Osteoblast (primary cell): ENCODE measurements around the gene LTBP1. TPM values are rescaled to one million over a fixed set of nuclear protein-coding genes. Genes with fewer than 3 reads are reported as not detected.
"Not testable (repeated sequence)": the region's sequence is repeated elsewhere in the genome, so short reads cannot be mapped to it uniquely, and the experiment has no call there.

Source experiments
- DNase-seq: peaks from one replicate; pipeline ENCODE4 v3.0.0; 2011; ENCODE audit warnings: low spot score, mixed read lengths; ENCODE audit not compliant: insufficient read length; ENCODE audit errors: missing footprints
- H2AFZ ChIP-seq: 2 replicates; pipeline ENCODE4 v1.6.0; 2011; ENCODE audit warnings: mild to moderate bottlenecking, low read length
- H3K27ac ChIP-seq: 2 replicates; pipeline ENCODE4 v1.5.1; 2011; ENCODE audit warnings: mild to moderate bottlenecking, low read depth, low read length, moderate library complexity
- H3K27me3 ChIP-seq: 2 replicates; pipeline ENCODE4 v1.6.0; 2012; ENCODE audit warnings: mild to moderate bottlenecking, control low read depth, inconsistent platforms, low read length, moderate library complexity; ENCODE audit not compliant: insufficient read depth
- H3K36me3 ChIP-seq: 2 replicates; pipeline ENCODE4 v1.5.1; 2011; ENCODE audit warnings: mild to moderate bottlenecking, low read length, control low read depth, moderate library complexity; ENCODE audit not compliant: insufficient read depth
- H3K4me1 ChIP-seq: 2 replicates; pipeline ENCODE4 v1.5.1; 2011; ENCODE audit warnings: mild to moderate bottlenecking, low read length, control low read depth, moderate library complexity; ENCODE audit not compliant: insufficient read depth
- H3K4me2 ChIP-seq: 2 replicates; pipeline ENCODE4 v1.6.0; 2011; ENCODE audit warnings: mild to moderate bottlenecking, low read length; ENCODE audit not compliant: insufficient read depth
- H3K4me3 ChIP-seq: fragments of 200-600 bp; sonication (generic); 3 replicates; pipeline ENCODE4 v1.5.1; 2012; ENCODE audit warnings: mild to moderate bottlenecking, low read length, inconsistent platforms; ENCODE audit not compliant: insufficient read depth
- H3K79me2 ChIP-seq: 2 replicates; pipeline ENCODE4 v1.6.0; 2012; ENCODE audit warnings: mild to moderate bottlenecking, low read length, control low read depth, inconsistent platforms; ENCODE audit not compliant: insufficient read depth
- H3K9me3 ChIP-seq: 2 replicates; pipeline ENCODE4 v1.5.1; 2011; ENCODE audit warnings: low read depth, low read length, control low read depth
- H4K20me1 ChIP-seq: 2 replicates; pipeline ENCODE4 v1.6.0; 2012; ENCODE audit warnings: mild to moderate bottlenecking, low read length, control low read depth; ENCODE audit not compliant: insufficient read depth
- CTCF ChIP-seq: IDR thresholded peaks from 2 replicates; pipeline ENCODE4 v1.5.1; 2011; ENCODE audit warnings: mild to moderate bottlenecking, low read depth, low read length, moderate library complexity; ENCODE audit errors: extremely low read depth
- total RNA-seq: library from RNA; depleted of rRNA; stranded (reverse); fragments of >200 nt; gene quantifications from 2 replicates; pipeline ENCODE4 v1.2.3, GENCODE V29; 2012

LTBP1 gene
- total RNA-seq, 1 donor: 224 TPM

DNA sequence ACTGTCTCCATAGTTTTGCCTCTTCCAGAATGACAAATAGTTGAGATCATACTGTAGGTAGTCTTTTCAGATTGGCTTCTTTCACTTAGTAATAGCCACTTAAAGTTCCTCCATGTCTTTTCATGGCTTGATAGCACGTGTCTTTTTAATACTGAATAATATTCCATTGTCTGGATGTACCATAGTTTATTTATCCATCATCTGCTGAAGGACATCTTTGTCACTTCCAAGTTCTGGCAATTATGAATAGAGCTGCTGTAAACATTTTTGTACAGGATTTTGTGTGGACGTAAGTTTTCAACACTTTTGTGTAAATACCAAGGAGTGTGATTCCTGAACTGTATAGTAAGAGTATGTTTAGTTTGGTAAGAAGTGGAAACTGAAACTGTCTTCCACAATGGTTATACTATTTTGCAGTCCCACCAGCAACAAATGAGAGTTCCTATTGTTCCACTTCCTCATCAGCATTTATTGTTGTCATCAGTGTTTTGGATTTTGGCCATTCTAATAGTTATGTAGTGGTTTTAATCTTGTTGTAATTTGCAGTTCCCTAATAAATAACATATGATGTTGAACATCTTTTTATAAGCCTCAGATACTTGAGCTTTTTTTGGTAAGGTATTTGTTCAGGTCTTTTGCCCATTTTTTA, 18.9 kb downstream of the LTBP1 start:
- TF ChIP-seq CTCF: no peak
- no peaks in the 10 kb centered on the region for H3K9me3 ChIP-seq
- no peaks in the 10 kb centered on the region for H3K79me2 ChIP-seq
- no peaks in the 10 kb centered on the region for H4K20me1 ChIP-seq
- H3K27me3 ChIP-seq: no peaks in the 10 kb centered on the region
- peaks cover 5% of the 10 kb centered on the region for H3K4me1 ChIP-seq
- H3K36me3 ChIP-seq: no peaks in the 10 kb centered on the region
- no peak overlapping the region for H3K4me2 ChIP-seq
- H3K27ac ChIP-seq: no peak overlapping the region
- no peak for DNase-seq
- no peak overlapping the region for H3K4me3 ChIP-seq
- H2AFZ ChIP-seq: no peak overlapping the region

DNA sequence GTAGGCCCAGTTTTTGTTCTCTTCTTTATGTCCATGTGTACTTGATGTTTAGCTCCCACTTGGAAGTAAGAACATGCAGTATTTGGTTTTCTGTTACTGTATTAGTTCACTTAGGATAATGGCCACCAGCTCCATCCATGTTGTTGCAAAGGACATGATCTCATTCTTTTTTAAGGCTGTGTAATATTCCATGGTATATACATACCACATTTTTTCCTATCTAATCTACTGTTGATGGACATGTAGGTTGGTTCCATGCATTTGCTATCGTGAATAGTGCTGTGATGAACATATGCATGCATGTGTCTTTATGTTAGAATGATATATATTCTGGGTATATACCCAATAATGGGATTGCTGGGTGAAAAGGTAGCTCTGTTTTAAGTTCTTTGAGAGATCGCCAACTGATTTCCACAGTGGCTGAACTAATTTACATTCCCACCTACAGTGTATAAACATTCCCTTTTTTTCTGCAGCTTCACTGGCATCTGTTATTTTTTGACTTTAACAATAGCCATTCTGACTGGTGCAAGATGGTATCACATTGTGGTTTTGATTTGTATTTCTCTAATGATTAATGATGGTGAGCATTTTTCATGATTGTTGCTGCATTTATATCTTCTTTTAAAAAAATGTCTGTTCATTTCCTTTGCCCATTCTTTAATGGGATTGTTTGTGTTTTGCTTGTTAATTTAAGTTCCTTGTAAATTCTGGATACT, 22.9 kb downstream of the LTBP1 start:
- Histone ChIP-seq H3K36me3 (no peaks in the 10 kb centered on the region), H3K79me2 (no peaks in the 10 kb centered on the region), H3K27ac (no peak overlapping the region), H3K4me3 (no peak overlapping the region), H3K4me2 (no peak overlapping the region), H3K9me3 (no peaks in the 10 kb centered on the region), H3K4me1 (no peaks in the 10 kb centered on the region), H4K20me1 (no peaks in the 10 kb centered on the region), H3K27me3 (no peaks in the 10 kb centered on the region), H2AFZ (no peak overlapping the region)
- TF ChIP-seq CTCF: no peak
- DNase-seq: no peak

DNA sequence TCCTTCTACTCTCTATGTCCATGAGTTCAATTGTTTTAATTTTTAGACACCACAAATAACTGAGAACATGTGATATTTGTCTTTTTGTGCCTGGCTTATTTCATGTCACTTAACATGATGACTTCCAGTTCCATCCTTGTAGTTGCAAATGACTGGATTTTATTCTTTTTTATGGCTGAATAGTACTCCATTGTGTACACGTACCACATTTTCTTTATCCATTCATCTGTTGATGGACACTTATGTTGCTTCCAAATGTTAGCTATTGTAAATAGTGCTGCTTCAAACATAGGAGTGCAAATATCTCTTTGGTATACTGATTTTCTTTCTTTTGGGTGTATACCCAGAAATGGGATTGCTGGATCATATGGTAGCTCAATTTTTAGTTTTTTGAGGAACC, 27.0 kb downstream of the LTBP1 start:
- not testable (repeated sequence) for H3K4me2 ChIP-seq, H3K4me1 ChIP-seq, DNase-seq, H3K27me3 ChIP-seq, H3K27ac ChIP-seq, H2AFZ ChIP-seq, H3K36me3 ChIP-seq, H4K20me1 ChIP-seq, H3K79me2 ChIP-seq, H3K4me3 ChIP-seq, H3K9me3 ChIP-seq

DNA sequence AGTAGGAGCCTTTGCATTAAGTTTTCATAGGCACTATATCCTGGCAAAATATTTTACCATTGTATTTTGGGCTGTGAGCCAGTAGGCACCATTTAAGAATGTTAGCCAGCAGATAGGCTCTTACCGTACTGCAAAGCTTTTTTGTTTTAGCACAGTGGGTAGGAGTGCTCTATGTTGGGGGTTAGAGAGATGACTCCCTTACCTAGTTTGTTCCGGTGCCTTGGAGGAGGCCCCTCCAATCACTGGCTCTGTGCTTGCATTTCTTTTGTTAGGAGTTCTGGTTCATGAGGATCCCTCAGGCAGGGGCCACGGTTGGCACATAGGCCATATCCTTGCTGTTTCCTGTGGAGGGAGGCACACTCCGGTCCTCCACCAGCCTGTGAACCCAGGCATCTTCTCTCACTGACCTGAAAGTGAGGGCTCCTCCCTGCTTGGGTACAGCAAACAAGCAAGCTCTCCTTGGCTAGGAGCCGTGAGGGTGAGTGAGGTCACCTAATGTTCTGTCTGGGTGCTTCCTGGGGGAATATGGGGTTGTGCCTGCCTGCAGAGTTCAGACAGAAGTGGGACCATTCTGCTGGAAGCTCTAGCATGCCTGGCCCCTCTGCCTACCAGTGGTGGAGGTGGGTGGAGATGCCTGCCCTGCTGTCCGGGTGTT, 29.8 kb downstream of the LTBP1 start:
- no peaks in the 10 kb centered on the region for H3K36me3 ChIP-seq
- no peak overlapping the region for H2AFZ ChIP-seq
- DNase-seq: no peak
- H3K79me2 ChIP-seq: no peaks in the 10 kb centered on the region
- TF ChIP-seq CTCF: no peak
- no peaks in the 10 kb centered on the region for H4K20me1 ChIP-seq
- H3K27me3 ChIP-seq: no peaks in the 10 kb centered on the region
- H3K9me3 ChIP-seq: no peaks in the 10 kb centered on the region
- no peak overlapping the region for H3K27ac ChIP-seq
- no peak overlapping the region for H3K4me3 ChIP-seq
- no peak overlapping the region for H3K4me2 ChIP-seq
- H3K4me1 ChIP-seq: no peaks in the 10 kb centered on the region
